G401.6 (cell line): ENCODE measurements around the gene FOXS1.

Experiments used
- FAIRE-seq: peaks from 2 replicates; lab custom pipeline; 2012; peaks lifted over from hg19 to GRCh38; lab: Jason Lieb, UNC

The FOXS1 gene

DNA sequence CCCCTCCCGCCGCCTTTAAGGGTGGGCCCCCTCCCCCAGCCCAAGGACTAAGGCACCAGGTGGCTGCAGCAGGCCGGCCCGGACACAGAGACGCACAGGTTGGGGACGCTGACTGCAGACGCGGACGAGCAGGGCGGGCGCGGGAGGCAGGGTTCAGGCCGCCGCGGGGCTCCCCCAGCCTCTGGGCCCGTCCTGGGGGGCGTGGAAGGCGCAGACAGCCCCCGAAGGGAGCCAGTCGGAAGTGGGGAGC, 15.7 kb upstream of the FOXS1 start:
- FAIRE-seq: no peak

DNA sequence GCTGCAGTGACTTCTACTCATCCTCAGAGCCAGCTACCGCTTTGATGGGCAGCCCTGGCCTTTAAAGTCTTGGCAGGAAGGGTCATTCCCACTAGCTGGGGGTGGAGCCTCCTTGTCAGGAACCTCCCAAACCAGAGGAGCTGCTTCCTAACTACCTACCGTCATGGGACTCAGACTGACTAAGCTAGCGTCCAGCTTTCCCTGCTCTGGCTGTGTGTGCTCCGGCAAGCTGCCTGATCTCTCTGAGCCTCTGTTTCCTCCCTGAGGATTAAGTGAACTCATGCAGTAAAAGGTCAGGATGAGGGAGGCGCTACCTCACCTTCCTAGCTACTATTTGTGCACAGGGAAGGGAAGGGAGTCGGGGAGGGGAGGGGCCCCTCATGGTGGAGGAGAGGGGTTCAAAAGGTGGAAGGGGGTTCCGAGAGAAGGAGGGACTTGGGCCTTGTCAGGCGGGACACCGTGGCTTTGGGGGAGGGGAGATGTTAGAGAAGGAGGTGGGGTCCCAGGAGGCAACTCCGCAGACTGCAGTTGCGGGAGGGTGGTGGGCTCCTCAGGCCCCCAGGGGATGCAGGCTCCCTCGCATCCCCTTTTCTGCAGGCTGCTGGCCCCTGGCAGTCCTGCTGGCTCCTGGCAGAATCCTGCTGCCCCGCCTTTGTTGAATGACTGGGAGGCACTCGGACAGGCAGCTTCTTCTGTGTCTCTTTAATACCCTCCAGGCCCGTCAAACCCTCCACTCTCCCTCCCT, 15.2 kb upstream of the FOXS1 start:
- FAIRE-seq: no peak

DNA sequence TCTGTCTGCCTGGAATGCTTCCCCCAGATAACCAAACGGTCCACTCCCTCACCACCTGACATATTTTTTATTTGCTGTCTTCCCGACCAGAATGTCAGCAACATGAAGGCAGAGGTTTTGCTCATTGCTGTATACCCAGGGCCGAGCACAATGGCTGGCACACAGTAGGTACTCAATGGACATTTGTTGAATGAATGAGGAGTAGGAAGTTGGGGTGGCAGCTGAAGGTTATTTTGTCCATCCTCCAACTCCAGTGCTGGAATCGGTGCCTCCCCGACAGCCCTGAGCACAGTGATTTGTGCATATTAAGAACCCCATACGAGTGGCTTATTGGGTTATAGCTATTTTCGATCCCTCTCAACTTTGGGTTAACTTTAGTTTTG, 14.6 kb upstream of the FOXS1 start:
- no peak for FAIRE-seq

DNA sequence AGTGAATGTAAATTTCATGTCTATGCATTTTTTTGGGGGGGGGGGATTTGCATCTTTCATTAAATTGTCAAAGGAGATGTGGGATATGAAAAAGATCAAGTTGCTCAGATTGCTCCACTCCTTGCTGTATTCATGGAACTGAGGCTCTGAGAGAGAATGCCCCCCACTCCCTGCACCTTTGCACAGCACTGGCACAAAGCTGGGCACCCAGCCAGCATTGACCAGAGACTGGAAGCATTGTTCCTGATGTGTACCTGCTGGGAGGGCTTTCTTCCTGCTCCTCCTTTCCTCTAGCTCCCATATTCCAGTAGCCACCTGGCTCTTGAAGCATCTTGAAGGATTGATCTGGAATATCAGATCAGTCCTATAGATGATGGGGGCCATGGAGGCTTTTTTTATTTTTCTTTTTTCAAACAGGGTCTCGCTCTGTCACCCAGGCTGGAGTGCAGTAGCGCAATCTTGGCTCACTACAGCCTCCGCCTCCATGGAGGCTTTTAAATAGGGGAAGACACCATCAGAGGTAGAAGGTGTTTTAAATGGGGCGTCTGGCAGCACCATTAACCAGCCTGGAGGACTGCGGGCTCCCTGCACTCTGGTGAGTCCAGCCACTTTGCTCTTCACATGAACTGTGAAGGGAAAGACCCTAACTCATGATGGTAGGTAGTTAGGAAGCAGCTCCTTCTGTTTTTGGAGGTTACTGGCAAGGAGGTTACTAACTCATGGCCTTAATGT, 14.0 kb upstream of the FOXS1 start:
- no peak for FAIRE-seq

DNA sequence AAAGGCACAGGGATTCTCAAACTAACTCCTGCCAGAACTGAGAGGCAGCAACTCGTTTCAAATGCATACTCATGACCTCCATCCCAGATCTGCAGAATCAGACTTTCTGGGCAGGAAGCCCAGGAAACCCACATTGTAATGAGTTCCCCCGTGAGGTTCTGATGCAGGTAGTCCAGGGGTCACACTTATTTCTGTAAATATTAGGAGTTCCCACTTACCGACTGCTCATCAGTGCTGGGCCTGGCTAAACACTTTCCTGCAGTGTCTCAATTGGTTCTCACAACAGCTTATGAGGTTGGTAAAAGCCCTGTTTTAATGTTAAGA, 13.3 kb upstream of the FOXS1 start:
- no peak for FAIRE-seq

DNA sequence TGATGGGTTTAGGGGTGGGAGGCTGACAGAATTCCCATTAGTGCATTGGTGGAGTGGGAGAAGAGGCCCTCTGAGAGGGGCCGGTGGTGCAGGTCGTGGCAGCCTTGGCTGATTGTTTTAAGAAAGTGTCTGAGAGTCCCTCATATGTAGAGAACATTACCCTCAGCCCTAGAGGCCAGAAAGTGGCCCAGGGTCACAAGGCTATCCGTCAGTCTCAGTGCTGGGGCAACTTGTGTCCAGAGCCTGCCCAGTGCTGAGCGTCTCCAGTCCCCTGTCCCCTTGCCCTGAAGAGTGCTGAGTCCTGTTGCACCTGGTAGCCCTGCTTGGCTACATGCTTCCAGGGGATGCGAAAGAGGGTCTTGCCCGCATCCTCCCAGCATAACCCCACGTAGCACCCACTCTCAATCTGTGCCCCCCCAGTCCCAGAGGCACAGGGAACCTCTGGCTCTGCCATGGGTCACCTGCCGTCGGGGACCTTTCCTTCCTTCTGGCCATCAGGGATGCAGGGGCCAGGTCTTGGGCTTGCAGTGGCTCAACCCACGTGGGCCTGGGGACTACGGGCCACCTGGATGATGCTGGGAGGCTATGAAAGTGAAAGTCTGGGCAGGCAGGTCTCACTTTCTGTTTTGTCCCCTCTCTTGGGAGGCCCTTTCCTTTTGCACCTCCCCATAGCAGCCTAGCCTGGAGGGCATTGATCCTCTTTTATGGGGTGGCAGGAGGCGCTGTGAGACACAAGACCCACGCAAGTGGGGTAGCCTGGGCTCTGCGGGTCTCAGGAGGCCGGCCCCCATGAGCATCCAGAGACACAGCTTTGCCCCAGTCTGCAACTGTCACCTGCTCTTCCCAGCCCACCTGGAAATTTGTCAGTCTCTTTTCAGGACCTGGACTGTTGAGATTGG, 12.7 kb upstream of the FOXS1 start:
- no peak for FAIRE-seq

DNA sequence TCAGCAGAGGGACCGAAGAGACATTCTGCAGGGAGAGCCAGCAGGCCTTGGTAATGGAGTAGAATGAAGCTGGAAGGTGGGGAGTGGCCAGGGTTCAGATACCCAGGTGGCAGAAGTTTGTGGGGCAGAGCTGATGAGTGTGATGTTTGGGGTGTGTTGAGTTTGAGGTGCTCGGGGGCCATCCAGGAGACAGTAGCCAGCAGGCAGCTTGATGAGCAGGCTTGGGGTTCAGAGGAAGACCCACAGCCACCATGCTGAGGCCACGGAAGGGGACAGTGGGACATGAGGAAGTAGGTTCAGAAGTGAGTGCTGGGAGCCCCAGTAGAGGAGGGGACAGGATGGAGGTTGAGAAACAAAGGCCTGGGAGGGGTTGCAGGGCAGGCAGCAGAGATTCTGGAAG, 11.1 kb upstream of the FOXS1 start:
- no peak for FAIRE-seq

DNA sequence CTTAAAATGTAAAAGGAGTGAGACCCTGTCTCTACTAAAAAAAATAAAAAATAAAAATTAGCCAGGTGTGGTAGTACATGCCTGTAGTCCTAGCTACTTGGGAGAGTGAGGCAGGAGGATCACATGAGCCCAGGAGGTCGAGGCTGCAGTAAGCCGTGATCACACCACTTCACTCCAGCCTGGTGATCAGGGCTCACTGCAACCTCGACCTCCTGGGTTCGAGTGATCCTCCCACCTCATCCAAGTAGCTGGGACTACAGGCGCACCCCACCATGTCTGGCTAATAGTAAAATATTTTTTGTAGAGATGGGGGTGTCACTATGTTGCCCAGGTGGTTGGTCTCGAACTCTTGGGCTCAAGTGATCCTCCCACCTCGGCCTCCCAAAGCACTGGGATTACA, 8.1 kb upstream of the FOXS1 start:
- no peak for FAIRE-seq

DNA sequence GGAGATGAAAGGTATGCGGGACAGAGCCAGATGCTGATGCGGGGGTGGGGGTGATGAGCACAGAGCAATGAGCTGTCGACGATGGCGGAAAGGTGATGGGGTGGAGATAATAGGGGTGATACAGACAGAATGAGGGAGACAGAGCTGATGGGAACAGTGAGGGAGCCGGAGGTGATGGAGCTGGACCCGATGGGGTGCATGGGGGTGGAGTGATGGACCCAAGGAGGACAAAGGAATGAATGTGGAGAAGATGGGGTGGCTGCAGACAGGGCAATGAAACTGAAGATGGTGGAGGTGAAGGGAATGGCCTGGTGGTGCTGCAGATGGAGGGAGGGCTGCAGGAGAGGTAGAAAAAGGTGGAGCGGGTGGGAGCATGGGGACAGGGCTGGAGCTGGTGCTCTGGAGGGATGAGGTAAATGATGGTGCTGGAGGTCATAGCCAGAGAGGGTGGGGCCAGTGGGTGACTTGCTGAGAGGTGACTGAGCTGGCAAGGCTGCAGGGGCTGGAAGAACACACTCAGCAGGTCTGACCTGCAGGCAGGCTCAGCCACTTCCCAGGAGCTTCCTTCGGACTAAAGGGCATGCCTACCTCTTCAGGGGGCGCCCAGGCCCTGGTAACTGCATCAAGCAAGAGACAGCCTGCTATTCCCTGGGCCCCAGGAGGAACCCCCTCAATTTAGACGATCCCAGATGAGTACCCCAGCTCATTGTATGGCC, 6.0 kb upstream of the FOXS1 start:
- no peak for FAIRE-seq

DNA sequence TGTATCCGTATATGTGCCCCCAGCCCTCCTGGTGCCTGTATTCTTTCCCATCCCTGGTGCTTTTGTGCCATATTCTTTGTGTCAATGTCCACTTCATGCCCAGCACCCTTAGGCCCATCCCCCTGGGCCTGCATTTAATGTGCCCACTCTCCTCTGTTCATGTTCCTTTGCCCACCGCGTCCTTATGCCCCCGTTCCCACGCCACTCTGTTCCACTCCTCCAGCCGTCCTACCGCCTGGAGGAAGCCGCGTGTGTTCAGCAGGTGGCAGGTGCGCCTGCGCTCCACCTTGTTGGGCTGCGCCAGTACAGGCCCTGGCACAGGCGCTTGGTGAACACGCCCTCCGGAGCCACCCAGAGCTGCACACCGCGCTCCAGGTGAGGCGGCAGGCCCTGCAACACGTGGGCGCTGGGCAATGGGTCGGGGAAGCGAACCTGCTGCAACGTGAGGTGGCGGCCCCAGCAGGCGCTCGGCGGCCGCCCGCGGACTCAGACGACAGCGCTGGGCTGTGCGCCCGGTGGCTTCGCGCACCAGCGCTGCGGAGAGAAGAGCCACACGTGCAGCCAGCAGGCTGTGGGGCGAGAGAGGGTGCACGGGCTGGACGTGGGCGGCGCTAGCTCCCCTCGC, 4.0 kb upstream of the FOXS1 start:
- FAIRE-seq: no peak

DNA sequence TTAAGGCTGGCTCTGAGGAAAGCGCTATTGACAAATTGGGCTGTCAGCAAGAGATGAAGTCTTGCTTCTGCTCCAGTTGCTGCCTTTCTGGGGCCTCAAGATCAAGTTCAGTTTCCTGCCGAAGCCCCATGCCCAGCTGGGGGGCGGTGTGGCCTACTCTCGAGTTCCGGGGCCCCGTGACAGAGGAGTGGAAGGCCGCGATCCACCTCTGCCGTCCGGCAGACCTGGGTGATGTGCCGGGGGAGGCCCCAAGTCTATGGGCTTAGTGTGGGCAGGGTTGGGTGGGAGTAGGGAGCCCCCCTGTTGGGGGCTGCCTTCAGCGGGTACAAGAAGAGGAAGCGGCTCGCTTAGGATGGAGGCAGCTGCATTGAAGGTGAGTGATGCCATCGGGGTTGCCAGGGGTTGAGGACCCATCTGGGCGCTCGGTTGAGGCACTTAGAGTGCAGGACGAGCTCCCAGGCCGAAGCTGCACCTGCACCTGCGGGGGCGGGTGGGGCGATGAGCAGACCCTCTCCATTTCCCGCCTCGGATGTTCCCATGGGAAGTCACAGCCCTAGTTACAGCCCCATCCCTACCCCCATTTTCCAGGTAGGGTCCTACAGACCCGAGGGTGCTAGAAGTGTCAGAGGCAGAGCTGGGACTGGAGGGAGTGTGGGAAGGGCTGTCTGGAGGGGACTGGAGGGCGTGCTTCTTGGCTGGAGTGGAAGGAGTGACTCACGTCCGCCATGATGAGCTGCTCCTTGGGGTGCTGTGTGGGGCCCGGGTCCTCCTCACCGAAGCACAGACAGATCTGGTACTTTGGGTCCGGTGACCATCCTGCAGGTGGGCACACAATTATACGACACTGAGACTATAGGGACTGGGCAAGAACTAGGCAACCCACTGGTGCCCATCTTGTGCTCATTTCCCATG, 2.9 kb upstream of the FOXS1 start:
- FAIRE-seq: no peak

DNA sequence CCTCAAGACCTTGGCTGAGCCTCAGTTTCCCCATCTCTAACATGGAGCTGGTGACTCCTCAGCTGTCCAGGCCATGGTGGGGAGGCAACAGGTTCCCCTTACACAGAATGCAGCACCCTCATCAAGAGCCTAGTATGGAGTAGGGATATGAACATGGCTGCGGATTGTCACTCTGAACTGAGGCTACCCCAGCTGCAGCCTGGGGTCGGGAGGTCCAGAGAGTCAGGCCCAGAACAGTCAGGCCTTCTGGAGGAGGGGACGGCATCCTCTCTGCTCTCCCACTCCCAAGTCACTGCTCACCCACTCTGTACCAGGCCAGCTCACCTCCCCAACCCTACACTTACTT, 1.4 kb upstream of the FOXS1 start:
- no peak for FAIRE-seq

DNA sequence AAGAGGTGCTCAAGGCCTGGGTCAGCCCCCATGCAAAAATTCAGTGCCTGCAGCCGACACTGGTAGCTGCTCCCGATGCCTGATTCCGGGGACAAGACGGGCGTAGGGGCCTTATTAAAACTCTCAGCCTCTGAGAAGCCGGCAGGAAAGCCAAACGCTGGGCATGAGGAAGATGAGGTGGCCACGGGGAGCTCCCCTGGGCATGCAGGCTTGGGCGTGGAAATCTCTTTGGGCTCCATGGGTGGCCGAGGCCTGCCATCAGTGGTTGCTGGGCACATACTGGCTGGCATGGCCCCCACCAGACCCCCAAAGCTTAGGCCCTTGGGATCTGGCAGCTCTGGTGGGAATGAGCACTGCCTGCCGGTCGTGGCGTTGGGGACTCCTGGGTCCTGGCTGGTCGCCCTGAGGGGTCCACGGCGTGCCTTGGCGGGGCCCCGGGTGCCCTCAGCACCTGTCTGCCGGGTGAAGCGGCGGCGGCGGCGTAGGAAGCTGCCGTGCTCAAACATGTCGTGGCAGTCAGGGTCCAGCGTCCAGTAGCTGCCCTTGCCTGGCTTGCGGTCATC, 586 bp downstream of the FOXS1 start:
- FAIRE-seq: no peak

DNA sequence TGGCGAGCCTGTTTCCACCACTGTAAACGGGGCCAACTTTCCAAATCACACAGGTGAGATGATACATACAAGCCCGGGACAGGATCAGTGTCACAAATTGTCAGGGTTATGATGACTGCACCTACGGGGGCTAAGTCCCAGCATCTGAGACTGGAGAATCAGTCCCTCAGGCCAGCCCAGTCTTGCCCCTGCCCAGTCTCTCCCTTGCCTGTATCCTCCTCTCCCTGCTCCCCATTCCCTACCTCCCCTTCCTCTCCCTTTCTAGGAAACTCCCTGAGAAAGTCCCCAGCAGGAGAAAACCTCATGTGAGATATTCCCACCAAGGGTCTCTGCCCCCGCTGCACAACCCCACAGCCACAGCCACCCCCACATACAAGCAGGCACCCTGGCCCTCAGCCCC, 1.5 kb downstream of the FOXS1 start:
- no peak for FAIRE-seq

DNA sequence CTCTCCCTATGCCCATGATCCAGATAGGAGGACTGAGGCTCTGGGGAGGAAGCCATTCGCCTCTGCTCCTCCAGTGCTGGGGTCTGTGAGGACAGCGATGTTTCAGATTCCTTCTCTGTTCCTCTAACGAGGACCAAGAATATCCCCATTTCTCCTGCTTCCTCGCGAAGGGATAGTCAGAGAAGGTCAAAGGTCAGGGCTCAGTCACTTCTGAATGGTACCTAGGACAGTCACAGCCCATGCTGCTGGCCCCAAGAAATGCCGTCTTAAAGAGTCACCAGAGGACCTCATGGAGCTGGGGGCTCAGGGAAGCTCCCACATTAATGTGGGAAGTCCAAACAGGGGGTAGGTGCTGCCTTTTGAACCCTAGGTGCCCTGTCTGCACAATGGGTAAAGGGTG, 2.1 kb downstream of the FOXS1 start:
- FAIRE-seq: no peak

DNA sequence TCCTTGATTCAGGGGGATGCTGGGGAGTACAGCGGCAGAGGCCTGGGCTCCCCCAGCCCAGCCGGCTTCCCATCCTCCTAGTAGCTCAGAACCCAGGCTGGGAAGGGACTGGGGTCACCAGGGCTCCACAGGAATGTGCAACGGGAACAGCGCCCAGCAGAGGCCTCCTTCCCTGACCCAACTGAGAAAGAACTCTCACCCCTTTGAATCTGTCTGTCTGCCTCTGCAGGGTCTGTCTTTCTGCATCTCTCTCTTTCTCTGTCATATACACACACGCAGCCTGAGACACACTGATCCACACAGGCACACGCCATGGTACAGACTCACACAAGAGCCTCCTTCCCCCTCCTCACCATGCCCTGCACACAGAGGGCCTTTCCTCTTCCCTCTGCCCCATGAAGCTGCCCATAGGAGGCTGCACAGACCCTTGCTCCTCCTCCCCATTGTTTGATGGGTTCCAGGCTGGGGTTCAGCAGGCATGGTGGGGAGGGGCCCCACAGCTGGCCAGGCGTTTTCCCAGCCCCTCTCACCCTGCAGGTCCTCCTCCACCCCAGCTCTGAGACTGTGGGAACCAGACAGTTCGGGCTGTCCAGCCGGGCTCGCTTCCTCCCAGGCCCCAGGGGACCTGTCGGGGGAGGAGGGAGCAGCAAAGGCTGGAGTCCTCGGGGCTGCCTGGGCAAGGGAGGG, 2.8 kb downstream of the FOXS1 start:
- FAIRE-seq: no peak

DNA sequence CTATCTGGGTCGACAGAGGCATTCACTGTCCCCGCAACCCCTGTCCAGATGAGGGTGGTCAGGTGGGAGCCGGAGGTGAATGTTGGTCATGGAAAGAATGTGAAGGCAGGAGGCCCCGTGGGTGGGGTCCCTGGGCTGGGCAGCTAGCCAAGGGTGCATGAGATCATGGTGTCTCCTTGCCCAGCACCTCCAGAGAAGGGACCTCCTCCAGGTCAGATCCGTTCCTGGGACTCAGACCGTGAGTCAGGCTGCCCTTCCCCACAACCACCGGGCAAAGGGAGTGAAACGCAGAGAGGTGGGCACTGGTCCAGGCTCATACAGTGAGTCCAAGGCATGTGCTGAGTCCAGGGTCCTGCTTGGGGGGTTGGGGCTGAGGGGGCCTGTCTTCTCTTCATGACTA, 3.5 kb downstream of the FOXS1 start:
- no peak for FAIRE-seq

DNA sequence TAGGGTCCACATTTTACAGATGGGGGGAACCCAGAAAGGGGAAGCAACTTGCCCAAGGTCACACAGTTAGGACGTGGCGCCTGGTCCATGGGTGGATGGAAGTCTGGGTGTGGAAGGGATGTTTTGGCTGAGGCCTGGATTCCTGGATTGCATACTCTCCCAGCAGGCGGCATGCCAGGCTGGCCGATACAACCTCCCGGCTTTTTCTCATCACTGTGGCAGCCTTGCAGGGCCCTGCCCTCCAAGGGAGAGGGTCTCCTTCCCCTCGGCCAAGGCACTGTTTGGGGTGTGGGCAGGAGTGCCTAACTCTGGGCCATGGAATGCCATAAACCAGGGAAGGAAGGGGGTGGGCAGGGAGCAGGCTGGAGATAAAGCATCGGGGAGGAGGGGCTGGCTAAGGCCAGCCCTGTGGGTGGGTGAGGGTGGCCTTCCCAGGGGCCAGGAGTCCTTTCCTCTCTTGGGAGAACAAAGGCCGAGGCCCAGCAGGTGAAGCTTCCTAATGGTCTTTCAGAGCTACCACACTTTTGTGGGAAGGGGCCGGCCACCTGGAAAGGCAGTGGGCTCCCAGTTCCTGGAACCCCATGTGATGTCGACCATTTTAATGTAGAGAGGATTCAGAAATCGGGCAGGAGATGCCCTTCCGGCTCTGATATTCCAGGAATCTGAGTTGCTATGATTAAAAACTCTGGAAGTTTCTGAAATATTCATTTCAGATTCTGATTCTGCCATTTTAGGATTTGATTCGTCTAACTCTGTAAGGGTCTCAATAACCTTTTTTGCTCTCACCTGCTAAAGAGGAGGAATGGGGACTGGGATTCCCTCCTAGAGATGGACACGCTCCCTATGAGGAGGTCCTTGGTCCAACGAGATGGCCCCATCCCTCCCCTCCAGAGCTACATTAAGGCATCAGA, 4.2 kb downstream of the FOXS1 start:
- no peak for FAIRE-seq

DNA sequence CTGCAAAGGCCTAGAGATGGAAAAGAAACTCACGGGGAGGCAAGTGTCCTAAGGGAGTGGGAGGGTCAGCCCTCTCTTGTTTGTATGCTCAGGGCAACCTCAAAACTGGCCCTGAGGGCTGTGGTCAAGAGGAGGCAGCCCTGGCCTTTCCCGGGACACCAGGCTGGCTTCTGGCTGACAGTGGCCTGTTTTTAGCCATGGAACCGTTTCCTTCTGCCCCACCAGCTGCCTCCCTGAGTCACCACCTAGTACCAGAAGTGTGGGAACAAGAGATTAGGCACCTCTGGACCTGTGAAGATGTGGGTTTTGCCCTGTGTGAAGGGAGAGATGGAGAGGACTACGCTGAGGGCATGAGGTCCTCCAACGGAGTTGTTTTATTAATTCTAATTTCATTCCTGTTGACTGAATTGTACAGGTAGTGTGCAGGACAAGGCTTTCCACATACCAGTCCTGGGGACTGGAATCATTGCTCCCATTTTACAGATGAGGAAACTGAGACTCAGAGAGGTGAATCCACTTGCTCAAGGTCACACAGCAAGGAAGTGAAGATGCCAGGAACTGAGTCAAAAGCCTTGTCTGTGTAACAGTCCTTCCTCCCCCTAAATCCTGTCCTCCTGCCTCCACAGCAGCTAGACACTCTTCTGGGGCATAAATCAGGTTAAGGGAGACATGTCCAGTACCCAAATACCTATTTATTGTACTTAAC, 5.5 kb downstream of the FOXS1 start:
- no peak for FAIRE-seq
